Ascending aorta (tissue), 2 donors: ENCODE results near the gene ATOSB. TPM values are rescaled to one million over a fixed set of nuclear protein-coding genes. Genes with fewer than 3 reads are reported as not detected.
A peak's percentile ranks its signal among the peaks of the same experiment; 100 is the strongest.

Experiments
- DNase-seq, 2 donors: peaks; one replicate each; pipeline ENCODE4 v3.0.0-alpha.2; 2019; ENCODE audit warnings: low spot score in 2 of 2
- H3K27ac ChIP-seq, 2 donors: fragments of 200-600 bp; sonication (generic); one replicate each; pipeline ENCODE4 v1.5.1; 2016 to 2017; ENCODE audit warnings: mild to moderate bottlenecking in 1 of 2
- H3K27me3 ChIP-seq: fragments of 200-600 bp; sonication (generic); one replicate; pipeline ENCODE4 v1.5.1; 2017
- H3K36me3 ChIP-seq, 2 donors: fragments of 200-600 bp; sonication (generic); one replicate each; pipeline ENCODE4 v1.5.1; 2016
- H3K4me1 ChIP-seq, 2 donors: fragments of 200-600 bp; sonication (generic); one replicate each; pipeline ENCODE4 v1.5.1; 2016 to 2017; ENCODE audit warnings: mild to moderate bottlenecking in 1 of 2
- H3K4me3 ChIP-seq, 2 donors: fragments of 200-600 bp; sonication (generic); one replicate each; pipeline ENCODE4 v1.5.1; 2016 to 2017; ENCODE audit warnings: mild to moderate bottlenecking in 1 of 2
- H3K9me3 ChIP-seq, 2 donors: fragments of 200-600 bp; sonication (generic); one replicate each; pipeline ENCODE4 v1.5.1; 2016
- intact Hi-C: fragments of 100-400 bp; cut with DNase I; formaldehyde crosslinking; loops from one replicate; pipeline ENCODE4 v1.15.1; 2023
- total RNA-seq: library from RNA; depleted of rRNA; stranded (reverse); fragments of >200 nt; gene quantifications from one replicate; pipeline ENCODE4 v1.1.0, GENCODE V29; 2016
- TF ChIP-seq, protein P1 (sequence below), 3 experiments: fragments of 200-600 bp in 2 of 3; fragments of 450-650 bp in 1 of 3; sonication (generic) in 2 of 3; IDR thresholded peaks; one replicate each; pipeline ENCODE4 v1.5.1; 2016 to 2019; ENCODE audit warnings: antibody characterized with exemption in 3 of 3, mild to moderate bottlenecking in 1 of 3, moderate library complexity in 1 of 3

Gene ATOSB
- total RNA-seq, 1 donor from 2014 or later = 58.3 TPM

DNA sequence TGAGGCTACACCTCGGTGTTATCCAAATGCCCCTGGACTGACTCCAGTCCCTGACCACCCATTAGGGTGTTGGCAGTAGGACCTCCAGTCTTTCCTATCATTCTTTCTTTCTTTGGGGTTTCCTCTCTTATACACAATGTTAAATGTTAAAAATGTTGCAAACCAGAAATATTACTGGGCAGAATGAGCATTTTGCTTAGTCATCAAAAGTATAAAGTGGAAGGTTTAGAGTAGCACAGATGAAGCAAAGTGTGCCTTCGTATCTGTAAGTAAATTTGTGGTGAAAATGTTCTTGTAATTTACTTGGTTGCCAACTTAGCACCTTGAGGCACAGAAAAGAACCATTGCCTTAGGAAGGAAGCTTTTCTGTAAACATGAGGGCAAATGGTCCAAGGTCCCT lies 24.4 kb upstream of the ATOSB start:
- TF ChIP-seq, protein P1, sequence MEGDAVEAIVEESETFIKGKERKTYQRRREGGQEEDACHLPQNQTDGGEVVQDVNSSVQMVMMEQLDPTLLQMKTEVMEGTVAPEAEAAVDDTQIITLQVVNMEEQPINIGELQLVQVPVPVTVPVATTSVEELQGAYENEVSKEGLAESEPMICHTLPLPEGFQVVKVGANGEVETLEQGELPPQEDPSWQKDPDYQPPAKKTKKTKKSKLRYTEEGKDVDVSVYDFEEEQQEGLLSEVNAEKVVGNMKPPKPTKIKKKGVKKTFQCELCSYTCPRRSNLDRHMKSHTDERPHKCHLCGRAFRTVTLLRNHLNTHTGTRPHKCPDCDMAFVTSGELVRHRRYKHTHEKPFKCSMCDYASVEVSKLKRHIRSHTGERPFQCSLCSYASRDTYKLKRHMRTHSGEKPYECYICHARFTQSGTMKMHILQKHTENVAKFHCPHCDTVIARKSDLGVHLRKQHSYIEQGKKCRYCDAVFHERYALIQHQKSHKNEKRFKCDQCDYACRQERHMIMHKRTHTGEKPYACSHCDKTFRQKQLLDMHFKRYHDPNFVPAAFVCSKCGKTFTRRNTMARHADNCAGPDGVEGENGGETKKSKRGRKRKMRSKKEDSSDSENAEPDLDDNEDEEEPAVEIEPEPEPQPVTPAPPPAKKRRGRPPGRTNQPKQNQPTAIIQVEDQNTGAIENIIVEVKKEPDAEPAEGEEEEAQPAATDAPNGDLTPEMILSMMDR (IDR thresholded peaks at IDR 0.05) = no peak
- no peak for DNase-seq
- intact Hi-C loops = no loop called here
- peaks cover 0 to 11% of the 10 kb centered on the region in 2 donors for H3K9me3 ChIP-seq
- H3K36me3 ChIP-seq = no peaks in the 10 kb centered on the region
- H3K27me3 ChIP-seq = no peaks in the 10 kb centered on the region
- H3K27ac ChIP-seq = no peak overlapping the region
- no peaks in the 10 kb centered on the region for H3K4me1 ChIP-seq
- no peak overlapping the region for H3K4me3 ChIP-seq

DNA sequence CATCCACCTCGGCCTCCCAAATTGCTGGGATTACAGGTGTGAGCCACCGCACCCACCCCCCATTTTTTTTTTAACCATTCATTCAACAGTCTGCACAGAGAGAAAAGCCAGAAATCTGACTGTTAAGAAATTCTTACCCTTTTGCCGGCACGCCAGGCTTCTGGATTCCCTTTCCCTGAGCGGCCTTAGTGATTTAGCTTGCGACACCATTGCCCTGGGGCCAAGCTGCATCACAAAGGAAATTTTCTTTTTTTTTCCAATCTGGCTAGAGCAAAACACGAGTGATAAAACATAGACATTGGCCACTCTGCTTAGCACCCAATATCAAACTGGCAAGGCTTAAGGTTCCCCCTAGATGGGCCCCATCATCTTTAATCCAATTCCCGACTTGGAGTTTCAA lies 21.2 kb upstream of the ATOSB start:
- TF ChIP-seq, protein P1 (IDR thresholded peaks at IDR 0.05) = no peak
- intact Hi-C loops = no loop called here
- no peaks in the 10 kb centered on the region for H3K4me1 ChIP-seq

DNA sequence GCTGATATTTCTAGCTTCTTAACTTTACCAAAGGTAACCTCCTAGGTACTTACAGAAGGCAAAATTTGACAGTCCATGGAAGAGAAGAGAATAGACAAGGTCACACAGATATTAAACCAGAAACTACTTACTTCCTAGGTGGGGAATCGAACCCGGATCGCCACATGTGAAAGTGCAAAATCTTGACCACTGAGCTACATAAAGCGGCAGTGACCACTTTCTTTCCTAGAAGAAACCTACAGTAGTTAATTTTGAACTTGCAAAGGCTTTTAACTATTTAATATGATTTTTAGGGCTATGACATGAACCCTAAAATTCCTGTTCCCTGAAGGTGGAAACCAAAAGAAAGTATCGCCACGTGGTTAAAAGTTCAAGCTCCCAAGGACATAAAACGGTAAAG lies 20.3 kb upstream of the ATOSB start:
- DNase-seq = no peak
- Histone ChIP-seq H3K9me3 (no peaks in the 10 kb centered on the region), H3K36me3 (no peaks in the 10 kb centered on the region), H3K4me1 (no peaks in the 10 kb centered on the region), H3K4me3 (no peak overlapping the region), H3K27ac (no peak overlapping the region), H3K27me3 (no peaks in the 10 kb centered on the region)
- TF ChIP-seq, protein P1 (IDR thresholded peaks at IDR 0.05) = no peak
- intact Hi-C loops = no loop called here

More for the DNA sequence above, 21.2 kb upstream of the ATOSB start:
- peaks cover 0 to 2% of the 10 kb centered on the region in 2 donors for H3K9me3 ChIP-seq
- no peak overlapping the region for H3K27ac ChIP-seq
- H3K36me3 ChIP-seq = no peaks in the 10 kb centered on the region
- no peaks in the 10 kb centered on the region for H3K27me3 ChIP-seq
- no peak for DNase-seq
- H3K4me3 ChIP-seq = no peak overlapping the region

DNA sequence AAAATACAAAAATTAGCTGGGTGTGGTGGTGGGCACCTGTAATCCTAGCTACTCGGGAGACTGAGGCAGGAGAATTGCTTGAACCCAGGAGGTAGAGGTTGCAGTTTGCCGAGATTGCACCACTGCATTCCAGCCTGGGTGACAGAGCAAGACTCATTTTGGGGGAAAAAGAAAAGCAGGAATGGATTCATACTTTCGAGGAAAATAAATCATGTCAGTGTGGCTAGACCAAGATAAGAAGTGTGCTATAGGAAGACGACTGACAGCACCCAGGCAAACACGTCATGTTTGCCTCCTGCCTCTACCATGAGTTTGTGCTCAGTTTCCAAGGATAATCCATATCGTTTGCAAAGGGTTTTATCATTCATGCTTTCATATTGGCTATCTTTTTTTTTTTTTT lies 19.3 kb upstream of the ATOSB start:
- H3K27me3 ChIP-seq = no peaks in the 10 kb centered on the region
- H3K9me3 ChIP-seq = no peaks in the 10 kb centered on the region
- intact Hi-C loops = no loop called here
- DNase-seq = no peak
- TF ChIP-seq, protein P1 (IDR thresholded peaks at IDR 0.05) = no peak
- no peak overlapping the region for H3K27ac ChIP-seq
- no peaks in the 10 kb centered on the region for H3K4me1 ChIP-seq
- no peaks in the 10 kb centered on the region for H3K36me3 ChIP-seq
- no peak overlapping the region for H3K4me3 ChIP-seq

DNA sequence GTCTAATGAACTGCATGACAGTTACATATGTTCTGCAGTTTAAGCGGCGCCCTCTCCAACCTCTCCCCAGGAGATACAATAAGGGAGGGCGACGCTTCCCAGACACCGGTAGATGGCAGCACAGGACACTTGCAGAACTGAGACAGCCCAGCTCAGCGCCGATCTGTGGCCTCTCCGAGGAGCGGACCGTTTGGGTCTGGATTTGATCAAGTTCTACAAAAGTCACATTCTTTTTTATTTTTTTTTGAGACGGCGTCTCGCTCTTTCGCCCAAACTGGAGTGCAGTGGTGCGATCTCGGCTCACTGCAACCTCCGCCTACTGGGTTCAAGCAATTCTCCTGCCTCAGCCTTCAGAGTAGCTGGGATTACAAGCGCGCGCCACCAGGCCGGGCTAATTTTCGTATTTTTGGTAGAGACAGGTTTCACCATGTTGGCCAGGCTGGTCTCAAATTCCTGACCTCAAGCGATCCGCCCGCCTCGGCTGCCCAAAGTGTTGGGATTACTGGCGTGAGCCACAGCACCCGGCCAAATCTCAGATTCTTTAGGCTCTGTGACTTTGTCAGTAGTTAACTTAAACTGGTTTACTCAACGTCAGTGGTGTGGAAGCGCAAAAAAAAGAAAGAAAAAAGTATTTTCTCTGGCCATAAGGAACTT lies 1.4 kb upstream of the ATOSB start:
- TF ChIP-seq, protein P1 (IDR thresholded peaks at IDR 0.05) = peak; percentile 88 to 97 (median 97)
- no peaks in the 10 kb centered on the region for H3K27me3 ChIP-seq
- peak; percentile 83 to 96 for DNase-seq
- H3K4me1 ChIP-seq = peaks cover 15 to 35% of the 10 kb centered on the region in 2 donors
- peak overlapping the region; percentile 46 to 62 for H3K4me3 ChIP-seq
- intact Hi-C loops = loop anchor here (1.0 to 10.0 kb wide), 9 partner anchors 45 to 918 kb away; partner anchors contain the start of genes CCL27, CREB3, RECK and TLN1
- H3K36me3 ChIP-seq = no peaks in the 10 kb centered on the region
- H3K9me3 ChIP-seq = no peaks in the 10 kb centered on the region
- peak overlapping the region; percentile 98 to 99 for H3K27ac ChIP-seq
